ENCODE results near the gene CFAP161. TPM values are rescaled to one million over a fixed set of nuclear protein-coding genes. Genes with fewer than 3 reads are reported as not detected.
"Not testable (repeated sequence)": the region's sequence is repeated elsewhere in the genome, so short reads cannot be mapped to it uniquely, and the experiment has no call there.

CFAP161 gene
- total RNA-seq, 1 donor from 2014 or later = 0.30 TPM

GRCh38 chr15:81158561-81158960 lies 24.5 kb downstream of the CFAP161 start:
- DNase-seq = not testable (repeated sequence)

- peak; percentile 95 for DNase-seq
Observed at GRCh38 chr15:81160312-81161159, 26.5 kb downstream of the CFAP161 start.

DNA sequence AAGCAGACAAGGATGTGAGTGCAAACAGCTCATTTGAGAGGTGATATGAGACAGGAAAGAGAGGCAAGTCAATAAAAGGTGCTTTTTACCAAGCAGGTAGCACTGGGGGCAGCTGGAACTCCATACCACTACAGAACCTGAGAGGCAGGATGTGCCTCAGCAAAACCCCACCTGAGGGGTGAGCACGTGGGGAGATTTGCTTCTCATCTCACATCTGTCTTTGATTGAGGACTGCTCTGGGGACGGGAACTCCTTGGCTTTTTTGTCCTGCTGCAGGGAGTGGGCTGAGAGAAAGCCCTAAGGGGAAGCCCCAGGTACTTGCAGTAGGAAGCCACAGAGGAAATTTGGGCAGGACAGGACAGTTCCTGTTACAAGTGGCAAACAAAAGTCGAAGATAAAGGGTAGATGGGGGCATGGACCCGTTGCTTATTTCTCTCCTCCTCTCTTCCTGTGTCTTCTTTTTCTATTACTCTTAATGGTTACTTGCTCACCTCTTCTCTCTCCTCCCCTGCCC lies 27.1 kb downstream of the CFAP161 start:
- DNase-seq = no peak

DNA sequence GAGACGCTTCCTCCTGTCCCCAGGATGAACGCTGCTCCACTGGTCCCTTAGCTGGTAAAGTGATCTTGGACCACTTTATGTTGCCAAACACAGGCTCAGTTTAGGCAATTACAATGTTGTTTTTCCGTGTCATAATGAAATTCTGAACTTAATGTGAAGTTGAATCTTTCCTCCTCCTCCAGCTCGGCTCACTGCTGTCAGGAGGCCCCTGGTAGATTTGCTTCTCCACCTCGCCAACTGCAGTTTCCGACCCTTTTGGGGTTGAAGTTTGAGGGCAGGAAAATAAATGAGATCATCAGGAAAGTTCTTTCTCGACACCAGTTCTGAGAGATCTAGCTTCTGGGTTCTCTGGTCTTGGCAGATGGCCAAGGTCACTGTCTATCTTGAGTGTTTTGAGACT lies 27.8 kb downstream of the CFAP161 start:
- no peak for DNase-seq

DNA sequence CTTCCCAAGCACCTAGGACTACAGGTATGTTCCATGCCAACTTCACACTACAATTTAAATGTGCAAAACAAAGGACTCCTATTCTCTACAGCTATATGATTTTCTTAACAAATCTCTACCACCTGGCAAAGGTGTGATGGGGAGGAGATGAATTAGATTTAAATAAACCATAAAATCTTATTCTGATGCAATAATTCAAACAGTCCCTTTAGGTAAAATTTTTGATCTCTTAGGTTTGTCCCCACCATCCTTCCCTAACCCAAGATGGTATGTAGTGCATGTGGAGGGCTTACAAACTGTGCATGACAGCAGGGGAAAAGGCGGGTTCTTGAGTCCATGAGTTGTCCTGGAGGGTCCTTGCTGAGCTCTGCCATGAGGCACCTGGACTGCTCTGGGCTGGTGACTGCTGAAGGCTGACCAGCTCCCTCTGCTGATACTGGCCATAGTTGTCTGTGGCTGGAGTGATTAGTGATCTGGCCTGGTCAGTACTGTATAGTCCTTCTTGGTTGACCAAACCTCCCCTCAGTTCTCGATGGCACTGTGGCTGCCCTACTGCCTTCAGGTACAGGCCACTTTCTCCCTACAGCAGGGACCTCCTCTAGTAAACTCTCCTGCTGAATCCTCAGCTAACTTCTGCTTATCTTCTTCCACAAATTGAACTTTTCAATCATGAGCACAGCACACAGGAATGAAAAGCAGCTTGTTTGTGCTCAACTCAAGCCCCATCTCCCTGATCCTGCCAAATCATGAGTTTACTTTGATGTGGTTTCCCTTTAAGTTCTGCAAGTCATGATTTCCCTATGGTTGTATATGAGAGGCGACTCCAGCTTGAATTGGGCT lies 30.1 kb downstream of the CFAP161 start:
- peak; percentile 29 for DNase-seq

- DNase-seq = no peak
Observed at GRCh38 chr15:81165535-81165934, 31.5 kb downstream of the CFAP161 start.

DNA sequence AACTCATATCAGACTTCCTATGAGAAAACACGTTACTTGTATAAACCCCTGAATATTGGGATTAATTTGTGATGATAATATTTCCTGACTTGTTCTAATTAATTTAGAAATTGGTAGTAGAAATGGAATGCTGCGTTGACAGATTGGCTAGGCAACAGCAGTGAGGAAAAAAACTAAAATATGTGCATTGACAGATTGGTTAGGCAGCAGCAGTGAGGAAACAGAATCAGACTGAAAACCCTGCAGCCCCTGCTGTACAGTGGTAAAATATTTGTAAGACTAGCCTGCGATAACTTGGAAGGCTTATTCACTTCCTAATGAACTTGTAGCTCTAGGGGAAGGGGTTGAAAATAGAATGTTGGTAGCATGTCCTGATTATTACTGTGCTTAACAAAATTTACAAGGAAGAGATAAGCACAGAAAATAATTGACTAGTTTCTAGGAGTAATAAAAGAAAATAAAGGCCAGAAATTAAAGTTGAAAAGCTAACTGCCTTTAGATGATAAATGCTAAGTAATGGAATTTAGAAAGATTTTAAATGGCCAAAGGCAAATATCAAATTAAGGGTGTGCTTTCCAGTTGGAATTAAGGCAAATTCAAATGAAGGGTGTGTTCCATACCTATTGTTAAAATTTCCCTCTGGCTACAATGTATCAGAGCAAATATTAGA lies 32.7 kb downstream of the CFAP161 start:
- no peak for DNase-seq

GRCh38 chr15:81168131-81168526 lies 34.1 kb downstream of the CFAP161 start:
- DNase-seq = no peak

GRCh38 chr15:81168644-81169043 lies 34.6 kb downstream of the CFAP161 start:
- DNase-seq = no peak

DNA sequence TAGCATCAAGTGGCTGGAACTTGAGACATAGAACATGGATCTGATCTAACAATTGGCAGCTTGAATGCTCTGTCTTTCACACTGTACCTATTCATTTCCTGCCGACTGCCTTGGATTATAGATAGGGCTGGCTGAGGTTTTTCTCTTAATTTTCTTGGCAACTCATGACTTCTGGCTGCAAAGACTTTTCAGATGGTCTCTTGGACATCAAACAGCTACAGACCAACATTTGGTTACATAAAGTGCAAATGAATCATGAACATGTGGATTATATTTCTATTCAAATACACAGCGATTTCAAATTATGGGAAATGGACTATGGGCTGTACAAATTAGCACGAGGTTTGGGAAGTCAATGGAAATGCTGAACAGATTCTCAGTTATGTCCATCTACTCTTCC lies 36.4 kb downstream of the CFAP161 start:
- DNase-seq = peak; percentile 39

DNA sequence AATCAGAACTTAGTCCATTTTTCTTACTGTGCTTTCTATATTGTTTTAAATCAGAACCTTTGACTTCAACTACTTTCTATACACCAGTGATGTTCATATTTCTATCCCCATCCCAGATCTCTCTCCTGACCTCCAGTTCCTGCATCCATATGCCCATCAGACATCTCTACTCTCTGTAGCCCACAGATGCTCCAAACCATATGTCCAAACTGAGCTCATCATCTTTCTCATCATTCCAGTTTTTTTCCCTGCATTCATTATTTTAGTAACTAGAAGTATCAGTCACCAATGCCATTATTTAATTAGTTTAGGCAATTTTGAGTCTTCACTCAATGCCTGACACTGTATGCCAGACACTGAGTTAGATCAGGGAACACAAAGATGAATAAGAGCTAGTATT lies 37.2 kb downstream of the CFAP161 start:
- DNase-seq = no peak

GRCh38 chr15:81174125-81174791 lies 40.2 kb downstream of the CFAP161 start:
- DNase-seq = no peak

- no peak for DNase-seq
Observed at GRCh38 chr15:81174792-81175327, 40.8 kb downstream of the CFAP161 start.

DNA sequence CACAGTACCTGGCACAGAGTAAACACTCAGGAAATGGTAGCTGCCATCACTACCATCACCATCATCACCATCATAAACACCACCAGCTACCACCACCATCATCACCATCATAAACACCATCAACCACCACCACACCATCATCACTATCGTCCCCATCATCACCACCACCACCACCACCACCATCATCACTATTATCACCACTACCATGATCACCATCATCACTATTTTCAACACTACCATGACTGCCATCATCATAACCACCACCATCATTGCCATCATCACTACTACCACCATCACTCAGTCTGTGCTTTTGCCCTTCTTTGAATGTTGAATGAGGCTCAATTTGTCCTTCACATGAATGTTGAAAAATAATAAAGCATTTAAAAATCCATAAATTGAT lies 41.4 kb downstream of the CFAP161 start:
- DNase-seq = no peak

DNA sequence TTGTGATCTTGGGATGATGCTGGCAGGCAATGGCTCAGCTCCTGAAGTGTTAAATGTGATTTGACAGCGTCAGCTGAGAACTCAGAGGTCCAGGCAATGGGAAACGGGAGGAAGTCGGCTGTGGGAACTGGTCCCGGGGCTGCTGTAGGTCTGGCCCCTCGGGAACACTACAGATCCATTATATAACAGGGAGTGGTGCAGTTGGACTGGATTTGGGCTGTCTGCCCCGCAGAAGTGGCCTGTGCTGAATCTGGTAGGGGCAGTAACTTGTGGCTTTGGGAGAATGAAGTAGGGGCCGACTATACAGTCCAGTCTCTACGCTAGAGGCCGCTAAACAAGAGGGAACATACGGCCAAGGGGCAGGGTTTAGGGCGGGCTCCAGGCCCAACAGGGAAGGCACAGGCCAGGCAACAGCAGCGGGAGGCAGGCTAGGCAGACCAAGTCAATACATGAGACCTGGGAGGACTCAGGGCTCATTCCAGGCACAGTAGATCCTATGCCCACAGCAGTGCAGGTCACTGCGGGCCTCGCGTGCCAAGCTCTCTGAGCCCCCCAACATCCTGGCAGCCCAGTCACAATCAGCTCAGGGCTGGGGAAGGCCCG lies 42.3 kb downstream of the CFAP161 start:
- DNase-seq = peak; percentile 34

- no peak for DNase-seq
Observed at GRCh38 chr15:81178365-81178764, 44.3 kb downstream of the CFAP161 start.

GRCh38 chr15:81181220-81181619 lies 47.1 kb downstream of the CFAP161 start:
- DNase-seq = no peak

GRCh38 chr15:81182031-81182755 lies 48.1 kb downstream of the CFAP161 start:
- no peak for DNase-seq

DNA sequence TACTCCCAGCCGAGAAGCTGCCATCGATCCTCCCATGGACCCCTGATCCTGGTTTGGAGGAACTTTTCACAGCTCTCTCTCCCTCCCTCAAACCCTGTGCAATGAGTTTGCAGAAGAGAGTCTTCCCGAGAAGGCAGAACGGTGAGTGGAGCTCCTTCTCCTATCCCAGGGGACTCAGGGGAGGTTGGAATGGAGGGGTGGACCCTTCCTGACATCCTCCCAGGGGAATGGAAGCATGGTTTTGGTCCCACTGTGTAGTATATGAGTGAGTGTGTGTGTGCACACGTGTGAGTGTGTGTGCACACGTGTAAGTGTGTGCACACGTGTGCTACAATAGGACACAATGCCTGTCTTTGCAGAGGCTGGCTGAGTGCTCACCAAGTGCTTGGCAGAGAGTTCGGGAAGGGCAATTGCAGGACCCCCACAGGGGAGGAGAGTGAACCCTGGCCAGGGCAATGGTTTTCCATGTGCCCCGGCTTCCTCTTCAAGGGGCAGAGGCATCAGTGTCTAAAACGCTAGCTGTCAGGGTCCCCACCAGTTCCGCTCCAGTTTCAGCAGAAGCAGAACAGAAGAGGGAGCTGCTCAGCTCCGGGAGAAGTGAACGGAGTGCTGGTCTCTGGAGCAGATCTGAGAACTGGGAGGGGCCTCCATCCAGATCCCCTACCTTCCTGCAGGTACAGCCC lies 48.8 kb downstream of the CFAP161 start:
- no peak for DNase-seq

DNA sequence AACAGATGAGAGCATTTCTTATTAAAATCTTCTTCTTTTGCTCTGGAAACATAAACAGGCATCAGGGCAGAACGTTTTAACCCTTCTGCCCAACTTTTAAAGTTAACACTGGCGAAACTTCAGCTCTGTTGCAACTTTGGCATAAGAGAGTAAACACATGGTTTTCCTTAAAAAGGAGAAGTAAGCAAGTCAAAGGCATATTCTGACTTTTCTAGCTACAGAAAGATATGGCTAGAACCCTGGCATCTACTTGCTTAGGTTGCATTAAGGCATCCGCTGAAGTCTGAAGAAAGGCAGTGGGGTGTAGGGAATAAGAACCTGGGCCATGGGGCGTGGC lies 49.3 kb downstream of the CFAP161 start:
- DNase-seq = peak; percentile 23

Data from skin of body (tissue), 2 donors.